Large intestine (tissue), 3 donors: Measurements from ENCODE around the gene BRSK2. TPM values are rescaled to one million over a fixed set of nuclear protein-coding genes. Genes with fewer than 3 reads are reported as not detected.

Experiments
- DNase-seq, 2 donors: peaks; one replicate each; pipeline versions ENCODE4 v3.0.0 to v3.0.0-alpha.2; 2013
- H3K27ac ChIP-seq: one replicate; pipeline ENCODE4 v1.5.1; 2013; ENCODE audit warnings: low read length
- H3K27me3 ChIP-seq: 2 replicates; pipeline ENCODE4 v1.6.1; 2013; ENCODE audit warnings: low read length; ENCODE audit not compliant: control insufficient read depth, insufficient read depth
- H3K36me3 ChIP-seq: 2 replicates; pipeline ENCODE4 v1.6.1; 2013; ENCODE audit warnings: low read length; ENCODE audit not compliant: control insufficient read depth, insufficient read depth
- H3K4me1 ChIP-seq: one replicate; pipeline ENCODE4 v1.6.1; 2013; ENCODE audit warnings: low read length; ENCODE audit not compliant: control insufficient read depth, insufficient read depth
- H3K4me3 ChIP-seq: one replicate; pipeline ENCODE4 v1.5.1; 2013; ENCODE audit warnings: low read length
- H3K9me3 ChIP-seq: one replicate; pipeline ENCODE4 v1.6.1; 2013; ENCODE audit warnings: mild to moderate bottlenecking, low read depth, low read length, moderate library complexity; ENCODE audit not compliant: control insufficient read depth
- WGBS: methylation state at CpG from one replicate; pipeline ENCODE4 v1.1.5; 2013; ENCODE audit warnings: low lambda C conversion rate; ENCODE audit not compliant: insufficient coverage; 5-methylcytosine and 5-hydroxymethylcytosine counted together
- polyA plus RNA-seq: library from polyadenylated mRNA; unstranded; fragments of 120-200 nt; gene quantifications from one replicate; pipeline ENCODE4 v1.2.1, GENCODE V29; 2013

The BRSK2 gene
- polyA plus RNA-seq, 1 donor, result 14.7 TPM

DNA sequence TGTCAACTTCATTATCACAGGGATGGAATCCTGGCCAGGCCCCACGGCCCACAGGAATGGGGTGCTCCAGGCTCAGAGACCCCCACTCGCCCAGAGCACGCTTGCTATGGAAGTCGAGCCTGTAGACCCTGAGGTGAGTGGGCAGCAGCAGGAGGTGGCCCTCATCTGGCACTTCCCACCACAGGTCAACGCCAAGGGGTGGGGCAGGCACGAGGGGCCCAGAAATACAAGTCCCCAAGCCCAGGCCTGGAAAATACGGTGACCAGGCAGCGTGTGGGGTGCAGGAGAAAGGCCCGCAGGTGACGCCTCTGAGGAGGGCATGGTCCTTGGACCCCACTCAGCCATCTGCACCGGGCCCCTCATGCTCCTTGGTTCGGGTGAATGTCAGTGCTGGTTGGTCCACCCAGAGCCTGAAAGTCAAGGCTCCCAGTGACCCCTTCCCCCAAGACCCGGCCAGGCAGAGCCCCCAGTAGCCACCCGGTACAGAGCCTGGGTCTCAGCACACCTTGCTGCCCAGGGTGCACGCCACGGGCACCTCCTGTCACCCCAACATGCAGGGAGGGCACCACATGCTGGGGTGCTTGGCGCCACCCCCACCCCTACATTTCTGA is 94.4 kb downstream of the BRSK2 start:
- peaks cover 17% of the 10 kb centered on the region for H3K4me1 ChIP-seq
- no peak for DNase-seq
- no CpG with 5 or more reads among the region's 17 CpGs for WGBS

DNA sequence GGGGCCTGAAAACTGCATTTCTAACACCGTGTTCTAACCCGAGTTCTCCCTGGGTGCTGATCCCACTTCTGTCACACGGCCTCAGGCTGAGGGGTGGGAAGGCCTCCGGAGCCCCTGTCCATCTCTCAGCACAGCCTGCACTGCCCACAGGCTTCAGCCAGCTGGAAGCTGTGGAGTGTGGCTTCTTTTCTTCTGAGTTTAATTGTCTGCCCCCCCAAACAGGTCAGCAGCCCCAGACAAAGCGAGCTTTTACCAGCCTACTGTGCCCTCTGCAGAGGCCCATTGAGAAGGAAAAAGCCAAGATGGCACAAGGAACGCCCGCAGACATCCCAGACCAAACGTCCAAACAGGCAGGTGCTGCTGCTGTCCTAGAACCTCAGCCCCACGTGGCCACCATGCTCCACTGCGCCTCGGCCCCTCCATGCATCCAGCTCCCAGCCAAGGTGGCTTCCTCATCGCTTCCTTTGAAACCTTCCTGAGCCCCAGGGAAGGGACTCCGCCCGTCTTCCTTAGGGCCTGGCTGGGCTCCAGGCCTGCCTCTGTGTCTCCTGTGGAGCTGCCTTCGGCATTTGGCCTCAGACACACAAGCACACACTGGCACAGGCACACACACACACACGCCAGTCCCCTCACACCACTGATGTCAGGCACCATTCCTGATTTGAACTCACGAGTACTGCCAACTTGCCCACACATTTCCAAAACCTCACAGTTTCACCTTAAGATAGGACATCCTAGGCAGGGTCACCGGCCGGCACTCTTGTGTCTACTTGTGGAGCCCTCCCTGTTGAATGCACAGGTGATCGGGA is 95.2 kb downstream of the BRSK2 start:
- peaks cover 5% of the 10 kb centered on the region for H3K9me3 ChIP-seq
- no peak overlapping the region for H3K4me3 ChIP-seq
- peaks cover 6% of the 10 kb centered on the region for H3K36me3 ChIP-seq
- no peak overlapping the region for H3K27ac ChIP-seq
- DNase-seq, result no peak
- WGBS, result no CpG with 5 or more reads among the region's 20 CpGs
- no peaks in the 10 kb centered on the region for H3K27me3 ChIP-seq
- H3K4me1 ChIP-seq, result peaks cover 17% of the 10 kb centered on the region

More for the DNA sequence above, 94.4 kb downstream of the BRSK2 start:
- H3K9me3 ChIP-seq, result peaks cover 5% of the 10 kb centered on the region
- no peak overlapping the region for H3K4me3 ChIP-seq
- no peaks in the 10 kb centered on the region for H3K27me3 ChIP-seq
- H3K27ac ChIP-seq, result no peak overlapping the region
- peaks cover 13% of the 10 kb centered on the region for H3K36me3 ChIP-seq

DNA sequence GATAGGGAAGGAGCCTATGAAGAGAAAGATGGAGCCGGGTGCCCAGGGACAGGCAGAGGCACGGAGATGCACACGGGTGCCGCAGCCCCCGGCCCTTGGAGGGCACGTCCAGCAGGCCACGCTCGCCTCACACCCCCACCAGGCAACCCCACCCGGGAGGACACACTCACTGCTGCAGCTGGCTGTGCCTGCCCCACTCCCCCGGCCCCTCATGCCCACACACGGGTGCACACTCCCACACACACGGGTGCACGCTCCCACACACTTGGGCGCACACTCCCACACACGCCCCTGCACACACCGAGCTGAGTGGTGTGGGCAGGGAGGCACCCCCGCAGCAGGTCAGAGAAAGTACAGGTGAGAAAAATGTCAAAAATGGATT is 95.8 kb downstream of the BRSK2 start:
- WGBS, result no CpG with 5 or more reads among the region's 17 CpGs
- no peaks in the 10 kb centered on the region for H3K27me3 ChIP-seq
- DNase-seq, result no peak
- H3K4me1 ChIP-seq, result peaks cover 17% of the 10 kb centered on the region
- H3K27ac ChIP-seq, result no peak overlapping the region
- peaks cover 3% of the 10 kb centered on the region for H3K9me3 ChIP-seq
- peaks cover under 1% of the 10 kb centered on the region for H3K36me3 ChIP-seq
- no peak overlapping the region for H3K4me3 ChIP-seq

DNA sequence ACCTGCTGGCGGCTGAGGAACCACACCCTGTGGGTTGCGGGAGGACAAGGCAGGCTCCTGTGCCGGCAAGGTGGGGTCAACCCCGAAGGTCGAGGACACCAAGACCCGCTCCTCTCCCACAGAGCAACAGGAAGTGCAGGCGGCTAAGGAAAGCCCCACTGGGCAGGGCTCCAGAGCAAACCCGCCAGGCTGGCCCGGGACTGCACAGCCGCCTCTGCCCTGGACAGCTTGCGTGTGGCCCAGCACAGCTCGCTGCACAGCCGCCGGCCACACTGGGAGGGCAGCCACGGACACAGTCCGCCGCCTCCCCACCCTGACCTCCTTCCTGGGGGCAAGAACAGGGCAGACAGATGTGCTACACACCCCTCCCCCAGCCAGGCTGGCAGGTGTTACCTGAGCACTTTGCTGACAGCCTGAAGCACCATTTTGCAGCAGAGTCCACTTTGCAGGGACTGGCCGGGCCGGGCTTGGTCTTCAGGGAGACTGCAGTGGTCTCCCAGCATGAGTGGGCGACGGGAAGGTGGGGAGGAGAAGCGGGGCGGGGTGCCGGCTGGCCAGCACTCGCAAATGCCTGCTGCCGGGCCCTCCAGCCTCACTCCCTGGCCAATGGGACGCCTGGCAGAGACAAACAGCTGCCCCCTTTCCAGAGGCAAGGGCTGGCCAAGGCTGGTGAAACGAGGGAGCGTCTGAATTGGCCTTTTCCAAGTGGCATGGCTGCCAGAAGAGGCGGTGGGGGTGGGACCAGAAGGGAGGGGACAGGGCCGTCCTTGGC is 96.5 kb downstream of the BRSK2 start, which contains the start of gene MOB2:
Gene MOB2 (minus strand): TSS at position 726 of the 772 bp plus-strand sequence. CDS start 223 bp downstream, at position 503.
- Histone ChIP-seq H3K4me3 (no peak within 1 kb of the TSS), H3K27me3 (no peaks in the 10 kb centered on the region), H3K27ac (peak within 1 kb of the TSS; percentile 12), H3K4me1 (peaks cover 17% of the 10 kb centered on the region), H3K36me3 (no peaks in the 10 kb centered on the region), H3K9me3 (peaks cover 2% of the 10 kb centered on the region)
- DNase-seq, result peak in 1 of 2 donors; percentile 25
- WGBS, result no CpG with 5 or more reads among the region's 31 CpGs

DNA sequence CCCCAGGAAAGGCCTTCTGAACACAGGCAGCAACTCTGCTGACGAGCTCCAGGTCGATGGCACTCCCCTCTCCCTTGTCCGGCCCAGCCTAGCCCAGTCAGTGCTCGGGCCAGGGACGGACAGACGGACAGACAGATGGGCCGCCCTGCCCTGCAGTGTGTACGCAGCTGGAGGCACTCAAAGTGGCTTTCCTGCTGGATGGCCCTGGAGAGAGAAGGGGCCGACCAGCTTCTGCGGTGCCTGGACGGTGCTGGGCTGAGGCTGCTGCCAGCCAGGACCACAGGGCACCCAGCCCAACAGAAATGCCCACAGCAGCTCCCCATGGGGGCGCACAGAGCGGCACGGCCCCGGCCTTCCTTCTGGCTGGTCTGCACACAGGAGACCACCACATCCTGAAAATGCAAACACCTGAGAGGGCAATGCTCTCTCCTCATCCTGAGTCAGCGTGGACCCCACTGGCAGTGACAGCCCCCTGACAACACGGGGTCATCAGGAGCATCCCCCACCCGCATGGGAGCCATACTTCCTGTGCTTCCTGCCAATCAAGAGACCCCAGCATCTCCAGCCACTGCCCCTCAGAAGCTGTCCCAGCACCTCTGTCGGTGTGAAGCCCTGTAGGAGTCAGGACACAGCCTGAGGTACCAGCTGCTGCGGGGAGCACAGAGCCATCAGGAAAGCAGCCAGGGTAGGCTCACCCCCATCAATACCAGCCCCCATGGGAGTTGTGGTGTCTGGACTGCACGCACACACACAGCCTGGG is 97.5 kb downstream of the BRSK2 start:
- Histone ChIP-seq H3K27me3 (no peaks in the 10 kb centered on the region), H3K27ac (peak overlapping the region; percentile 12), H3K4me1 (peaks cover 17% of the 10 kb centered on the region), H3K4me3 (no peak overlapping the region), H3K36me3 (no peaks in the 10 kb centered on the region), H3K9me3 (peaks cover 2% of the 10 kb centered on the region)
- WGBS, result no CpG with 5 or more reads among the region's 21 CpGs
- DNase-seq, result no peak

DNA sequence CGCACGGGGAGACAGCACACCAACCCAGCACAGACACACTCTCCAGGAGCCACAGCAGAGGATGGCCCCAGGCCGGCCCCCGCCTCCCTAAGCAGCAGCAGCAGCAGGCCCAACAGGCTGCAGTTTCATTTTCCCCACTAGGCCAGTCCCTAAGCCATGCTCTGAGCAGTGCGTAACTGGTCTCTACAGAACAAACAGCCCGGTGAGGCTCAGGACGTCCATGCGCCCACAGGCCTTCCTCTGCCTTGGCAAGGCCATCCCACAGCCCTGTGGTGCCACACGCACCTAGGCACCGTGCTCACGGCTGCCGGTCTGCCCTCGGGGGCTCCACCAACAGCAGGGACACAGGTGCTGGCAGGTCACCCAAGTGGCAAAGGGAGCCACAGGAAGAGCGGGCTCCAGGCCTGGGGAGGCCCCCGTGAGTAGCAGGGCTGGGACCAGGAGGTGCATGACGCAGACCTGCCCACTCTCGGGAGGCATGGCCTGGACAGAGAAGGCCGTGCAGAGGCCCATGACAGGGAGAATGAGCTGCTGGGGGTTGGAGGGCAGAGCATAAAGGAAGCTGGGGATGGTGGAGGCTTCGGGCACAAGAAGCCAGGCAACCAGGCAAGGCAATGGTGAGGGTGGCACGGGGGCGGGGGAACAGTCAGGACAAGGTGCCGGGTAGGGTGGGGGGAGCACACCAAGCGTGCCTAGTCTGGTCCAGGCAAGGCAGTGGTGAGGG is 98.3 kb downstream of the BRSK2 start:
- Histone ChIP-seq H3K4me3 (no peak overlapping the region), H3K27me3 (no peaks in the 10 kb centered on the region), H3K4me1 (peaks cover 17% of the 10 kb centered on the region), H3K27ac (no peak overlapping the region), H3K36me3 (no peaks in the 10 kb centered on the region), H3K9me3 (peaks cover 2% of the 10 kb centered on the region)
- no peak for DNase-seq
- WGBS, result no CpG with 5 or more reads among the region's 23 CpGs

DNA sequence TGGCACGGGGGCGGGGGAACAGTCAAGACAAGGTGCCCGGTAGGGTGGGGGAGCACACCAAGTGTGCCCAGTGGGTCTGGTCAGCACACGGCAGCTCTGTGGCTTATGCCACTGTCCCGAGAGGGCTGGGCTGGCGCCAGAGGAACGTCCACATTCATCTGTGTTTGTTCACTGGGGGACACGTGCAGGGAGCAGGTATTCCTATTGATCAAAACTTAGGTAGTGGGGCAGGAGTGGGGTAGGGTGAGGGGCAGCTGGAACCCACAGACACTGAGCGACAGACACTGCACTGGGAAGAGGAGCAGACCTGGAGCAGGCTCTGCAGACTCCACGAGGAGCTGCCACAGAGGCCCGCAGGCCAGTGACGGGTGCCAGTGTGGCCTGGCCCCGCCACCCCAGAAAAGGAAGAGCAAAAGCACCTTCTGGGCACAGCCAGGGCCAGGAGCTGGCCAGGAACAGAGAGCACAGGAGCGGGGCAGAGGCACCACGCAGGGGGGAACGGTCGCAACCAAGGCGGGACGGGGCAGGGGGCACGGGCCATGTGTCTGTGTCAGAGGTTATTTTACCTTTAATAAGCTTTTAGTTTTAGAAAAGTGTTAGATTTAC is 98.9 kb downstream of the BRSK2 start:
- Histone ChIP-seq H3K27me3 (no peaks in the 10 kb centered on the region), H3K4me1 (peaks cover 17% of the 10 kb centered on the region), H3K27ac (no peak overlapping the region), H3K36me3 (no peaks in the 10 kb centered on the region), H3K4me3 (no peak overlapping the region), H3K9me3 (peaks cover 2% of the 10 kb centered on the region)
- no peak for DNase-seq
- WGBS, result no CpG with 5 or more reads among the region's 20 CpGs

DNA sequence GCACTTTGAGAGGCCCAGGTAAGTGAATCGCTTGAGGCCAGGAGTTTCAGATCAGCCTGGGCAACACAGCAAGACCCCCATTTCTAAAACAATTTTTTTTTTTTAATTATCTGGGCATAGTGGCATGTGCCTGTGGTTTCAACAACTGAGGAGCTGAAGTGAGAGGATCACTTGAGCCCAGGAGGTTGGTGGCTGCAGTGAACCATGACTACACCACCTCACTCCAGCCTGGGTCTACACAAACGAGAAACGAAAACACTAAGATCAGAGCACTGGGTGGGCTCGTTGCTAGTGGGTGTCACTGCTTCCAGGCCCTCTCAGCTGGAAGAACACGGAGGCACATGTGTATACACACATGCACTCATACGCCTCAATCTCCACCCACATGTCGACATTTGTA is 100.9 kb downstream of the BRSK2 start:
- no peak for DNase-seq
- no peaks in the 10 kb centered on the region for H3K36me3 ChIP-seq
- H3K9me3 ChIP-seq, result peaks cover 2% of the 10 kb centered on the region
- H3K4me1 ChIP-seq, result peaks cover 17% of the 10 kb centered on the region
- 100% methylated on average over 1 of the region's 7 CpGs for WGBS
- H3K4me3 ChIP-seq, result no peak overlapping the region
- H3K27ac ChIP-seq, result no peak overlapping the region
- H3K27me3 ChIP-seq, result no peaks in the 10 kb centered on the region

DNA sequence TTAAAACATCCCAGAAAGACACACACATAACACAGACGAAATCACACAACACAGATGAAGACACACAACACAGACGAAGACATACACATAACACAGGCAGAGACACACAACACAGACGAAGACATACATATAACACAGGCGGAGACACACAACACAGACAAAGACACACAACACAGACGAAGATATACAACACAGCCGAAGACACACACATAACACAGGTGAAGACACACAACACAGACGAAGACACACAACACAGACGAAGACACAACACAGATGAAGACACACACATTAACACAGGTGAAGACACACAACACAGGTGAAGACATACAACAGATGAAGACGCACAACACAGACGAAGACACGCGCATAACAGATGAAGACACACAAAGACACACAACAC is 101.6 kb downstream of the BRSK2 start:
- no peaks in the 10 kb centered on the region for H3K27me3 ChIP-seq
- no peak for DNase-seq
- no peak overlapping the region for H3K4me3 ChIP-seq
- H3K36me3 ChIP-seq, result no peaks in the 10 kb centered on the region
- peaks cover 16% of the 10 kb centered on the region for H3K4me1 ChIP-seq
- no peaks in the 10 kb centered on the region for H3K9me3 ChIP-seq
- 100% methylated on average over 2 of the region's 12 CpGs for WGBS
- H3K27ac ChIP-seq, result no peak overlapping the region
